Endothelial cell of umbilical vein (primary cell): ENCODE measurements around the gene TRMT11. TPM values are rescaled to one million over a fixed set of nuclear protein-coding genes. Genes with fewer than 3 reads are reported as not detected.

Experiments used
- BruUV-seq: library from RNA; stranded (reverse); fragments of 400-500 nt; replicated peaks from 2 replicates; lab custom pipeline; 2021; lab: Mats Ljungman, UMichigan
- CTCF ChIA-PET: fragments of 300-600, 350-600 bp; sonication (Branson Sonifier 250); formaldehyde crosslinking; loops from one replicate; lab custom pipeline; 2021; ENCODE audit warnings: antibody characterized with exemption, inconsistent platforms; lab: Charles Lee
- POLR2A ChIA-PET: fragments of 300-600, 350-600 bp; sonication (Branson Sonifier 250); formaldehyde crosslinking; loops from one replicate; lab custom pipeline; 2021; ENCODE audit warnings: antibody characterized with exemption, inconsistent platforms; lab: Charles Lee
- DNase-seq: peaks from one replicate; pipeline ENCODE4 v3.0.0-alpha.2; 2011; ENCODE audit warnings: low read depth, low spot score
- FAIRE-seq: peaks from 2 replicates; lab custom pipeline; 2011; peaks lifted over from hg19 to GRCh38; lab: Jason Lieb, UNC
- H2AFZ ChIP-seq: 2 replicates; pipeline ENCODE4 v1.6.0; 2012; ENCODE audit warnings: low read depth, low read length, control low read depth, inconsistent platforms
- H3K27ac ChIP-seq: 2 replicates; pipeline ENCODE4 v1.5.1; 2011; ENCODE audit warnings: low read depth, mild to moderate bottlenecking, control low read depth, low read length, moderate library complexity; ENCODE audit not compliant: insufficient read depth
- H3K27me3 ChIP-seq, 2 experiments: 2 replicates each; pipeline versions ENCODE4 v1.6.0 to v1.6.1; 2011; ENCODE audit warnings: low read length in 2 of 2, mixed read lengths in 1 of 2; ENCODE audit not compliant: control insufficient read depth in 2 of 2, insufficient read depth in 2 of 2
- H3K36me3 ChIP-seq, 2 experiments: 2 replicates in 1 of 2; 3 replicates in 1 of 2; pipeline ENCODE4 v1.5.1; 2011; ENCODE audit warnings: low read length in 2 of 2, mild to moderate bottlenecking in 1 of 2, moderate library complexity in 1 of 2; ENCODE audit not compliant: control insufficient read depth in 2 of 2, insufficient read depth in 2 of 2; ENCODE audit errors: extremely low read depth in 1 of 2
- H3K4me1 ChIP-seq: 3 replicates; pipeline ENCODE4 v1.5.1; 2011; ENCODE audit warnings: mild to moderate bottlenecking, low read length; ENCODE audit not compliant: control insufficient read depth, insufficient read depth; ENCODE audit errors: extremely low read depth
- H3K4me2 ChIP-seq: 2 replicates; pipeline ENCODE4 v1.6.1; 2011; ENCODE audit warnings: low read length, control low read depth, mixed read lengths; ENCODE audit not compliant: insufficient read depth
- H3K4me3 ChIP-seq, 3 experiments: fragments of 200-600 bp in 1 of 3; sonication (generic), shearing (Covaris generic) in 1 of 3; replicated peaks in 1 of 3; 2 replicates each; pipeline ENCODE4 v1.5.1; 2011 to 2016; ENCODE audit warnings: control low read depth in 3 of 3, low read length in 3 of 3, mild to moderate bottlenecking in 2 of 3, inconsistent platforms in 1 of 3, low read depth in 1 of 3, moderate library complexity in 1 of 3; ENCODE audit not compliant: insufficient read depth in 1 of 3
- H3K79me2 ChIP-seq: 2 replicates; pipeline ENCODE4 v1.6.0; 2012; ENCODE audit warnings: low read length, inconsistent platforms; ENCODE audit not compliant: control insufficient read depth, insufficient read depth
- H3K9ac ChIP-seq: replicated peaks from 2 replicates; pipeline ENCODE3; 2011; ENCODE audit warnings: low read length, control low read depth; ENCODE audit not compliant: insufficient read depth; ENCODE audit errors: extremely low read depth
- H3K9me1 ChIP-seq: replicated peaks from 3 replicates; pipeline ENCODE4 v1.6.0; 2011; ENCODE audit warnings: mild to moderate bottlenecking, low read length; ENCODE audit not compliant: control insufficient read depth, insufficient read depth; ENCODE audit errors: extremely low read depth
- H3K9me3 ChIP-seq: replicated peaks from 2 replicates; pipeline ENCODE4 v1.5.1; 2012; ENCODE audit warnings: low read length, inconsistent platforms; ENCODE audit not compliant: control insufficient read depth, insufficient read depth
- H4K20me1 ChIP-seq: replicated peaks from 2 replicates; pipeline ENCODE3; 2011; ENCODE audit warnings: mild to moderate bottlenecking, low read length; ENCODE audit not compliant: control insufficient read depth, insufficient read depth; ENCODE audit errors: extremely low read depth
- CTCF ChIP-seq, 2 donors: IDR thresholded peaks; 1 replicate in 1 of 2; 2 replicates in 1 of 2; pipeline ENCODE4 v1.5.1; 2011; ENCODE audit warnings: low read length in 2 of 2, mild to moderate bottlenecking in 2 of 2, moderate library complexity in 2 of 2, control low read depth in 1 of 2, inconsistent platforms in 1 of 2, low read depth in 1 of 2; ENCODE audit not compliant: insufficient read depth in 1 of 2; ENCODE audit errors: extremely low read depth in 1 of 2
- EZH2 ChIP-seq: IDR thresholded peaks from 2 replicates; pipeline ENCODE4 v1.6.1; 2012; ENCODE audit warnings: borderline replicate concordance, low read depth, mild to moderate bottlenecking, moderate library complexity, low read length, inconsistent platforms; ENCODE audit not compliant: severe bottlenecking
- FOS ChIP-seq: IDR thresholded peaks from 2 replicates; pipeline ENCODE4 v1.6.1; 2011; ENCODE audit warnings: mild to moderate bottlenecking, low read length, moderate library complexity, borderline replicate concordance; ENCODE audit not compliant: insufficient read depth
- GATA2 ChIP-seq: IDR thresholded peaks from 2 replicates; pipeline ENCODE4 v1.7.0; 2011; ENCODE audit warnings: low read depth, mild to moderate bottlenecking, moderate library complexity, mixed read lengths, low read length; ENCODE audit not compliant: insufficient read length, insufficient read depth
- JUN ChIP-seq: IDR thresholded peaks from 2 replicates; pipeline ENCODE4 v1.6.1; 2011; ENCODE audit warnings: borderline replicate concordance, low read depth; ENCODE audit not compliant: insufficient read length, insufficient read depth
- MAX ChIP-seq: IDR thresholded peaks from 2 replicates; pipeline ENCODE4 v1.6.1; 2011; ENCODE audit not compliant: insufficient read depth, insufficient read length
- MYC ChIP-seq: IDR thresholded peaks from one replicate; pipeline ENCODE4 v1.6.1; 2011; ENCODE audit warnings: mild to moderate bottlenecking, low read depth, low read length
- POLR2A ChIP-seq: IDR thresholded peaks from 2 replicates; pipeline ENCODE4 v1.6.1; 2012; ENCODE audit warnings: low read depth, mild to moderate bottlenecking, control low read depth, low read length
- POLR2AphosphoS5 ChIP-seq: IDR thresholded peaks from 2 replicates; pipeline ENCODE4 v1.6.1; 2012; ENCODE audit warnings: low read depth, mild to moderate bottlenecking, control low read depth, low read length, moderate library complexity; ENCODE audit not compliant: insufficient read depth
- dilution Hi-C: fragments of 300-500 bp; cut with MboI; formaldehyde crosslinking; loops from one replicate; pipeline ENCODE4 v1.15.0; 2019; ENCODE audit warnings: low sequenced_read_pairs; ENCODE audit not compliant: extremely low pct_ligation_motif_present
- intact Hi-C: fragments of 100-400 bp; cut with micrococcal nuclease; formaldehyde crosslinking; loops from one replicate; pipeline ENCODE4 v1.10.0; 2022
- polyA plus RNA-seq, 4 experiments: library from polyadenylated mRNA; depleted of rRNA in 3 of 4; stranded (reverse) in 3 of 4; unstranded in 1 of 4; fragments of >200 nt; gene quantifications; 2 replicates each; pipeline versions ENCODE4 v1.2.1 to v1.2.3, GENCODE V29; 2011 to 2012; ENCODE audit warnings: missing spikeins in 1 of 4
- total RNA-seq: library from RNA; stranded (reverse); gene quantifications from 2 replicates; pipeline ENCODE4 v1.2.3, GENCODE V29; 2021

Gene TRMT11
- total and polyA plus RNA-seq, 2 donors (not counting 3 experiments of a cell fraction or from before 2014, with no cell fraction given), result 5.1 to 10.7 TPM

GRCh38 chr6:126054258-126054702 lies 67.9 kb downstream of the TRMT11 start:
- TF ChIP-seq GATA2 (no peak), MAX (no peak), MYC (no peak), POLR2AphosphoS5 (no peak), CTCF (IDR thresholded peaks at IDR 0.05; ENCODE audit: extremely low read depth in 1 of 2, insufficient read depth in 1 of 2, low read depth in 1 of 2, low read length in 2 of 2) (no peak), POLR2A (no peak), EZH2 (no peak), FOS (no peak), JUN (no peak)
- no peaks in the 10 kb centered on the region for H3K27me3 ChIP-seq
- H2AFZ ChIP-seq, result no peak overlapping the region
- no peaks in the 10 kb centered on the region for H4K20me1 ChIP-seq
- H3K9me3 ChIP-seq, result no peaks in the 10 kb centered on the region
- POLR2A ChIA-PET, result no interaction called here
- no peaks in the 10 kb centered on the region for H3K4me1 ChIP-seq
- BruUV-seq, result no TSS peak
- H3K9me1 ChIP-seq, result no peaks in the 10 kb centered on the region
- DNase-seq (no peak), FAIRE-seq (no peak)
- no peak overlapping the region for H3K27ac ChIP-seq
- H3K4me2 ChIP-seq, result no peak overlapping the region
- H3K79me2 ChIP-seq, result no peaks in the 10 kb centered on the region
- intact Hi-C loops (no loop called here), dilution Hi-C loops (no loop called here)
- H3K4me3 ChIP-seq, result no peak overlapping the region
- no peak overlapping the region for H3K9ac ChIP-seq
- no peaks in the 10 kb centered on the region for H3K36me3 ChIP-seq
- CTCF ChIA-PET, result interaction anchor here (2.4 kb wide), 1 partner anchor 8 kb away, joined by 10 read pairs; no protein-coding TSS in a partner anchor
